ENCODE results near the gene TP53I11.

TP53I11 gene

DNA sequence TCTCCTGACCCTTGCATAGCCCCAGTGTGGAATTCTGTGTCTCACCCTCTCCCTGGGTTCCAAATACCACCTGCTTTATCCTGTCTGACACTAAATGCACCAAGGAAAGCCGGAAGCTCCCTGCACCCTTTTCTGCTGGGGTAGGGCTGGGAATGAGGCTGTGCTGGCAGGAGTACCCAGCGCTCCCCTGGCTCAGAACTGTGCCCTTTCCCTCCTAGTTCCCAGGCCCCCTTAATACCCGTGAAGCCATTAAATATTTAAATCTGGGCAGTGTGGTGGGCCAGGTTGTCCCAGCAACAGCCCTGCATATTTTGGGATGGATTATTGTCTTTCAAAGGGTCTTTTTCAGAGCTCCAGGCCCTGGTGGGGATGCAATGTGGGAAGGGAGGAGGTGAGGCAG lies 63.0 kb downstream of the TP53I11 start:
- Histone ChIP-seq H3K4me3 (ENCODE audit: low read length) (no peak overlapping the region), H3K9ac (ENCODE audit: low read depth, low read length) (no peak overlapping the region), H3K27ac (ENCODE audit: low read length) (no peak overlapping the region), H3K27me3 (ENCODE audit: insufficient read depth, low read length) (no peaks in the 10 kb centered on the region), H3K9me3 (ENCODE audit: insufficient read depth, low read depth, low read length) (no peaks in the 10 kb centered on the region), H3K4me1 (ENCODE audit: insufficient read depth, low read length) (peaks cover 38% of the 10 kb centered on the region), H3K36me3 (ENCODE audit: insufficient read depth, low read depth, low read length) (no peaks in the 10 kb centered on the region)

DNA sequence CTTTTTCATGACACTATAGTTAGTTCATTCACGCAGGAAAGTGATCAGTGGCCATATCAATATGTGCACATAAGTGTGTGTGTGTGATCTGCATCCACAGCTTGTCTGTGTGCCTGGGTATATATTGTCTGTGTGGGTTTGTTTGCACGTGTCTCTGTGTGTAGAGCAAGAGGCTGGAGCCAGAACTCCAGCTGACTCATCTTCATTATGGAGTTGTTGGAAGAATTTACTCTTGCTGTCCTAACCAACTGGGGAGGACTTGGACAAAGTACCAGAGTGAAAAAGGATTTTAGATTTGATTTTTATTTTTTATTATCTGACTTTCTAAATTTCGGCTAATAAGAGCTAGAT lies 63.9 kb downstream of the TP53I11 start:
- Histone ChIP-seq H3K4me1 (ENCODE audit: insufficient read depth, low read length) (peaks cover 33% of the 10 kb centered on the region), H3K36me3 (ENCODE audit: insufficient read depth, low read depth, low read length) (no peaks in the 10 kb centered on the region), H3K9ac (ENCODE audit: low read depth, low read length) (no peak overlapping the region), H3K4me3 (ENCODE audit: low read length) (no peak overlapping the region), H3K9me3 (ENCODE audit: insufficient read depth, low read depth, low read length) (no peaks in the 10 kb centered on the region), H3K27me3 (ENCODE audit: insufficient read depth, low read length) (no peaks in the 10 kb centered on the region; the same call in 1 of the 2 replicates), H3K27ac (ENCODE audit: low read length) (no peak overlapping the region)

DNA sequence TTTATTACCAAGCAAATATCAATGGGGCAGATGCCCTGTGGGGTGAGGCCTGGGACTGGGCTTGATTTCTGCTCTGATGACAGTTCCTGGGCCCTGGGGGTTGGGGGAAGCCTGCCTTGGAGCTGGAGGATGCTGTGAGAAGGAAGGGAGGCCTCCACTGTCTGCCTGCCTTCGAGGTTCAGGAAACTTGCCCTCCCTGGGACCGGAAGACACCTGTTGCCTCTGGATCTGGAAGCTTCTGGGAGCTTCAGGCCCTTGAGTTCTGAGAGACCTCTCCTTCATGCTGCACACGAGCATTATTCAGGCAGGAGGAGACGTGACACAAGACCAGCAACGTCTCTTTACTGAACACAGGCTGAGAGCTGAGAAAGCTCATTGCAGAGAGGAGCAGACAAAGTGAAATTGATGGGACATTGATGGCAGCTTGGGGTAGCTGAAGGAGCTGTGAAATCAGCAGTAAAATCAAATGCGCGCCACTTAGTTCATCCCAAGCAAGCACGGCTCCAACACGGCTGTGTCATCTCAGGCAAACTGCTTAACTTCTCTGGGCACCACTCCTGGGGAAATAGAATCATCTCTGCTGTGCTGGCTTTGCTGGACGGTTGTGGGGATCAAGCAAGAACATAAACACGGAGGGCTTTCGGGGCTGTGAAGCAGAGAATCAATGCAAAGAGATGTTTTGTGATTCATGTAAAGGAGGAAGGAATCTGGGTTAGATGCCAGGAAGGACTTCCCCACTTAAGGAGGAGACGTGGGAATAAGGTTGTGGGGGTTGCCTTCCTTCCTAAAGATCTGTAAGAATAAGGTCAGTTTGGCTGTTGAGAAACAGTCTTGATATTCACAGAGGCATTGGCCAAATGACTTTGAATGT lies 64.5 kb downstream of the TP53I11 start:
- no peak overlapping the region for H3K4me3 ChIP-seq (ENCODE audit: low read length)
- H3K27ac ChIP-seq (ENCODE audit: low read length): no peak overlapping the region

DNA sequence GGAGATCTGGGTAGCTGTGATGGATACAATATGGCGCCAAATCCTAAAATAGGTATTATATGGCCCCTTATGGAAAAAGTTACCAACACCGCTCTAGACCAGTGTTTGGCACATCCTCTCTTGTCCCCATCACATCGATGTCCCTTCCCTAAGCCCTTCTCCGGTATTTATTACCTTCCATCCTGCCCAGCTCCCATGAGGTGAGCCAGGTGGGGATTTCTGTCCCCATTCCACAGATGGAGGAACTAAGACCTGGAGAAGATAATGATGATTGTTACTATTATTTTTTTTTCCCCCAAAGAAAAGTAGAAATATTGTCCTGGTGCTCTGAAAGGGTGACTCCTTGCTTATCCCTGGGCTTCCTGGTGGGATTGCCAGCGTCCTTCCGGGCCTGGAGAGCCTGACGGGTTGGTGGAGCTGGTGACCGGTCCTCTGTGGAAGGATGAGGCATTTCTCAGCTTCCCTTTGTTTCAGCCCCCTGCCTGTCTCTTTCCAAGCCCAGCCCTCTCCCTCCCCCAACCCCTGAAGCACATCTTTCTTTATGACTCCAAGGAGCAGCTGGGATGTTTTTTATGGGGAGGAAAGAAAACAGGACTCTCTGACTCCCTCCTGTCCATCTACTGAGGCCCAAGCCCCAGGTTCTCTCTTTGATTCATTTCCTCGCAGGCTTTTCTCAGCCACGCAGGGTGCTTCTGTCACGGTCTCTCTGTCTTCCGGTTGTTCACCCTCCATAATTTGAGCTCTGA lies 65.4 kb downstream of the TP53I11 start:
- H3K9me3 ChIP-seq (ENCODE audit: insufficient read depth, low read depth, low read length): no peaks in the 10 kb centered on the region
- H3K27me3 ChIP-seq (ENCODE audit: insufficient read depth, low read length): peaks cover 6% of the 10 kb centered on the region; the same call in 1 of the 2 replicates

More for the DNA sequence above, 64.5 kb downstream of the TP53I11 start:
- no peaks in the 10 kb centered on the region for H3K36me3 ChIP-seq (ENCODE audit: insufficient read depth, low read depth, low read length)
- no peaks in the 10 kb centered on the region for H3K9me3 ChIP-seq (ENCODE audit: insufficient read depth, low read depth, low read length)
- no peak overlapping the region for H3K9ac ChIP-seq (ENCODE audit: low read depth, low read length)
- H3K27me3 ChIP-seq (ENCODE audit: insufficient read depth, low read length): no peaks in the 10 kb centered on the region; the same call in 1 of the 2 replicates
- peaks cover 28% of the 10 kb centered on the region for H3K4me1 ChIP-seq (ENCODE audit: insufficient read depth, low read length)

DNA sequence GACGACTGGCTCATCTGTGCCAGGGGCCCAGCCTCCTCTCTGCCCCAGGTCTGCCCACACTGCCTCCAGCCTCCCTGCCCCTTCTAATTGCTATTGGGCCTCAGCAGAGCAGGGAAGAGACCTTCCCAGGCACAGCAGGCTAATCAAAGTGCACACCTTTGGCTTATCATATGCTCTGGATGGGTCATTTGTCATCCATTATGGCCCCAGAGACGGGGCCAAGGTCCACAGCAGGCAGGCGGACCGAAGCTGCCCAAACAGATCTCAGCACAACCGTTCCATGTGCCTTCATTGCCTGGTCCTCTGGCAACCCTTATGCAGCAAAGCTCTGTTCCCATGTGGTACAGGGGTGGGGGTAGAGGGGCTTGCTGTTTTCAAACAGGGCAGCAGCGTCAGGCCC lies 66.6 kb downstream of the TP53I11 start:
- H3K27me3 ChIP-seq (ENCODE audit: insufficient read depth, low read length): peaks cover 18% of the 10 kb centered on the region; the same call in 1 of the 2 replicates
- peaks cover 30% of the 10 kb centered on the region for H3K4me1 ChIP-seq (ENCODE audit: insufficient read depth, low read length)
- no peaks in the 10 kb centered on the region for H3K36me3 ChIP-seq (ENCODE audit: insufficient read depth, low read depth, low read length)

More for the DNA sequence above, 65.4 kb downstream of the TP53I11 start:
- Histone ChIP-seq H3K9ac (ENCODE audit: low read depth, low read length) (no peak overlapping the region), H3K27ac (ENCODE audit: low read length) (no peak overlapping the region), H3K36me3 (ENCODE audit: insufficient read depth, low read depth, low read length) (no peaks in the 10 kb centered on the region), H3K4me1 (ENCODE audit: insufficient read depth, low read length) (peaks cover 28% of the 10 kb centered on the region), H3K4me3 (ENCODE audit: low read length) (no peak overlapping the region)

DNA sequence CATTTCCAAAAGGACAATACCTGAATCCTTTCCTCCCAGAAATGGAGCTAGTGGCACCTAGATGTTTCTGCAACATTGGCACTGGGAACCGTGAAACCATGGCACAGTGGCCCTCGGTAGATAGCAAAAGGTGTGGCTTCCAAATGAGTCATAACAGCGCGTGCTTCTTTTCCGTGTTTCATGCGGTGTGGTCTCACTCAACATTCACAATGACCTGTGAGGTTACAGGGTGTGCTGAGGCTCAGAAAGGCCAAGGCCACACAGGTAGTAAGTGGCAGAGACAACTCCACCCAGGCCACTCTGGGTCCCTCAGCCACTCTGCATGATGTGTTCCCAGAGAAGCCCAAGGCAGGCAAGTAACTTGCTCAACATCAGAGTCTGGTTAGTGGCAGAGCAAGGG lies 67.4 kb downstream of the TP53I11 start:
- H3K4me3 ChIP-seq (ENCODE audit: low read length): no peak overlapping the region
- H3K27ac ChIP-seq (ENCODE audit: low read length): no peak overlapping the region
- peaks cover 38% of the 10 kb centered on the region for H3K4me1 ChIP-seq (ENCODE audit: insufficient read depth, low read length)
- peaks cover 26% of the 10 kb centered on the region; the same call in 1 of the 2 replicates for H3K27me3 ChIP-seq (ENCODE audit: insufficient read depth, low read length)
- no peaks in the 10 kb centered on the region for H3K36me3 ChIP-seq (ENCODE audit: insufficient read depth, low read depth, low read length)
- H3K9me3 ChIP-seq (ENCODE audit: insufficient read depth, low read depth, low read length): no peaks in the 10 kb centered on the region
- H3K9ac ChIP-seq (ENCODE audit: low read depth, low read length): no peak overlapping the region

More for the DNA sequence above, 66.6 kb downstream of the TP53I11 start:
- H3K9me3 ChIP-seq (ENCODE audit: insufficient read depth, low read depth, low read length): no peaks in the 10 kb centered on the region
- H3K9ac ChIP-seq (ENCODE audit: low read depth, low read length): no peak overlapping the region
- H3K27ac ChIP-seq (ENCODE audit: low read length): no peak overlapping the region
- H3K4me3 ChIP-seq (ENCODE audit: low read length): no peak overlapping the region
